ENCODE results near the gene BACH1. TPM values are rescaled to one million over a fixed set of nuclear protein-coding genes. Genes with fewer than 3 reads are reported as not detected.

Gene BACH1
- total and polyA plus RNA-seq, 2 donors (not counting 3 experiments of a cell fraction or from before 2014, with no cell fraction given): 7.2 to 28.8 TPM

- no peak for DNase-seq (ENCODE audit: low read depth, low spot score)
- Histone ChIP-seq H3K9me1 (replicated peaks; ENCODE audit: control insufficient read depth, extremely low read depth, insufficient read depth, low read length) (no peaks in the 10 kb centered on the region), H3K4me3 (replicated peaks in 1 of 3; ENCODE audit: insufficient read depth in 1 of 3, low read depth in 1 of 3, low read length in 3 of 3) (no peak overlapping the region), H4K20me1 (replicated peaks; ENCODE audit: control insufficient read depth, extremely low read depth, insufficient read depth, low read length) (no peaks in the 10 kb centered on the region), H3K27ac (ENCODE audit: insufficient read depth, low read depth, low read length) (no peak overlapping the region), H3K9me3 (replicated peaks; ENCODE audit: control insufficient read depth, insufficient read depth, low read length) (no peaks in the 10 kb centered on the region), H3K4me1 (ENCODE audit: control insufficient read depth, extremely low read depth, insufficient read depth, low read length) (no peaks in the 10 kb centered on the region), H3K9ac (replicated peaks; ENCODE audit: extremely low read depth, insufficient read depth, low read length) (no peak overlapping the region), H3K27me3 (ENCODE audit: control insufficient read depth in 2 of 2, insufficient read depth in 2 of 2, low read length in 2 of 2) (no peaks in the 10 kb centered on the region), H3K4me2 (ENCODE audit: insufficient read depth, low read length) (no peak overlapping the region), H2AFZ (ENCODE audit: low read depth, low read length) (no peak overlapping the region), H3K79me2 (ENCODE audit: control insufficient read depth, insufficient read depth, low read length) (no peaks in the 10 kb centered on the region), H3K36me3 (ENCODE audit: control insufficient read depth in 2 of 2, extremely low read depth in 1 of 2, insufficient read depth in 2 of 2, low read length in 2 of 2) (no peaks in the 10 kb centered on the region)
- dilution Hi-C loops (cut with MboI; ENCODE audit: extremely low pct_ligation_motif_present, low sequenced_read_pairs): no loop called here
- no TSS peak for BruUV-seq (replicated peaks)
- TF ChIP-seq GATA2 (IDR thresholded peaks at IDR 0.05; ENCODE audit: insufficient read depth, insufficient read length, low read depth, low read length): no peak
- no peak for TF ChIP-seq POLR2A (IDR thresholded peaks at IDR 0.05; ENCODE audit: low read depth, low read length)
- intact Hi-C loops (cut with micrococcal nuclease): no loop called here
- ChIA-PET POLR2A (no interaction called here), CTCF (interaction anchor here (1.2 to 1.9 kb wide), 2 partner anchors 9 to 202 kb away, joined by 3 to 7 read pairs; no protein-coding TSS in a partner anchor)
- FAIRE-seq: no peak
Measured at GRCh38 chr21:29367335-29367734, 68.6 kb downstream of the BACH1 start.

DNA sequence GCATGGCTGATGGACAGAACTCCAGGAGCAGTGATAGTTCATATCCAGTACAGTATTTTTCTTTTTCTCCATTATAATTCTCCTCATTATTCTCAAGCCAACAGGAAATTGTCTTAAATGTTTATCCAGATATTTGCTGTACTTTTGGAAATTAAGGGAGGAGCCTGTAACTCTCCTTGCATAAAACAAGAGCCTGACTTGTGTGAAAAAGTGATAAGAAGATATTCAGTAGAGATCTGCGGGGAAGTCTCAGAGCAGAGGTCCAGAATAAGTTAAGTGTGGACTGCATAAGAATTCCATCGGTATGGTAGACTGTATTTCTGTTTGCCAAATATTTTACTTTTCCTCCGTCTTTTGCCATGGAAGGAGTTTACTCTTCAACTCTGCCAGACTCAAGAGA is 70.2 kb downstream of the BACH1 start:
- Histone ChIP-seq H3K36me3 (ENCODE audit: control insufficient read depth in 2 of 2, extremely low read depth in 1 of 2, insufficient read depth in 2 of 2, low read length in 2 of 2) (no peaks in the 10 kb centered on the region), H3K9me1 (replicated peaks; ENCODE audit: control insufficient read depth, extremely low read depth, insufficient read depth, low read length) (no peaks in the 10 kb centered on the region), H3K4me2 (ENCODE audit: insufficient read depth, low read length) (no peak overlapping the region), H3K27me3 (ENCODE audit: control insufficient read depth in 2 of 2, insufficient read depth in 2 of 2, low read length in 2 of 2) (no peaks in the 10 kb centered on the region), H2AFZ (ENCODE audit: low read depth, low read length) (no peak overlapping the region), H3K4me1 (ENCODE audit: control insufficient read depth, extremely low read depth, insufficient read depth, low read length) (no peaks in the 10 kb centered on the region), H3K27ac (ENCODE audit: insufficient read depth, low read depth, low read length) (no peak overlapping the region), H3K9me3 (replicated peaks; ENCODE audit: control insufficient read depth, insufficient read depth, low read length) (no peaks in the 10 kb centered on the region), H4K20me1 (replicated peaks; ENCODE audit: control insufficient read depth, extremely low read depth, insufficient read depth, low read length) (no peaks in the 10 kb centered on the region), H3K79me2 (ENCODE audit: control insufficient read depth, insufficient read depth, low read length) (no peaks in the 10 kb centered on the region), H3K4me3 (replicated peaks in 1 of 3; ENCODE audit: insufficient read depth in 1 of 3, low read depth in 1 of 3, low read length in 3 of 3) (no peak overlapping the region), H3K9ac (replicated peaks; ENCODE audit: extremely low read depth, insufficient read depth, low read length) (no peak overlapping the region)
- intact Hi-C loops (cut with micrococcal nuclease) (no loop called here), dilution Hi-C loops (cut with MboI; ENCODE audit: extremely low pct_ligation_motif_present, low sequenced_read_pairs) (no loop called here)
- DNase-seq (ENCODE audit: low read depth, low spot score) (no peak), FAIRE-seq (no peak)
- BruUV-seq (replicated peaks): no TSS peak
- ChIA-PET POLR2A (no interaction called here), CTCF (interaction anchor here (1.2 to 1.6 kb wide), 2 partner anchors 14 to 231 kb away, joined by 3 read pairs; no protein-coding TSS in a partner anchor)
- TF ChIP-seq JUN (IDR thresholded peaks at IDR 0.05; ENCODE audit: borderline replicate concordance, insufficient read depth, insufficient read length, low read depth) (no peak), POLR2AphosphoS5 (IDR thresholded peaks at IDR 0.05; ENCODE audit: insufficient read depth, low read depth, low read length) (no peak), MAX (IDR thresholded peaks at IDR 0.05; ENCODE audit: insufficient read depth, insufficient read length) (no peak), EZH2 (IDR thresholded peaks at IDR 0.05; ENCODE audit: borderline replicate concordance, low read depth, low read length, severe bottlenecking) (no peak)

Data from endothelial cell of umbilical vein (primary cell).